Tibial nerve (tissue), 4 donors: ENCODE data around the gene CLIP1.

Experiments
- CTCF ChIP-seq, 5 experiments: fragments of 200-600 bp in 3 of 5; fragments of 450-650 bp in 2 of 5; sonication (generic) in 3 of 5; IDR thresholded peaks; one replicate each; pipeline ENCODE4 v1.5.1; 2016 to 2019; ENCODE audit warnings: antibody characterized with exemption in 5 of 5, mild to moderate bottlenecking in 3 of 5, moderate library complexity in 2 of 5
- EP300 ChIP-seq, 2 donors: sonication (generic); formaldehyde crosslinking; IDR thresholded peaks; one replicate each; pipeline ENCODE4 v1.6.1; 2017; ENCODE audit warnings: antibody characterized with exemption in 2 of 2, mild to moderate bottlenecking in 1 of 2

- no peak for TF ChIP-seq EP300 (IDR thresholded peaks at IDR 0.05)
- TF ChIP-seq CTCF (IDR thresholded peaks at IDR 0.05): no peak
Measured at GRCh38 chr12:122406701-122407164, 15.7 kb downstream of the CLIP1 start.
